Neural progenitor cell (in vitro differentiated cells): ENCODE data around the gene PDE9A. TPM values are rescaled to one million over a fixed set of nuclear protein-coding genes. Genes with fewer than 3 reads are reported as not detected.
A peak's percentile ranks its signal among the peaks of the same experiment; 100 is the strongest.

Experiments
- DNase-seq: peaks from one replicate; pipeline ENCODE4 v3.0.0-alpha.2; 2016; ENCODE audit warnings: low spot score
- H2AFZ ChIP-seq: fragments of 200-600 bp; sonication (generic); replicated peaks from 2 replicates; pipeline ENCODE4 v1.6.1; 2016; ENCODE audit warnings: antibody characterized with exemption
- H3F3A ChIP-seq: fragments of 200-600 bp; sonication (generic); 2 replicates; pipeline ENCODE4 v1.6.1; 2016; ENCODE audit warnings: antibody characterized with exemption, low read depth
- H3K27ac ChIP-seq: fragments of 200-600 bp; sonication (generic); 2 replicates; pipeline ENCODE4 v1.5.1; 2016; ENCODE audit warnings: mild to moderate bottlenecking
- H3K27me3 ChIP-seq: fragments of 200-600 bp; sonication (generic); 2 replicates; pipeline ENCODE4 v1.6.1; 2016; ENCODE audit warnings: mild to moderate bottlenecking, moderate library complexity
- H3K36me3 ChIP-seq: fragments of 200-600 bp; sonication (generic); 2 replicates; pipeline ENCODE4 v1.5.1; 2016
- H3K4me1 ChIP-seq: fragments of 200-600 bp; sonication (generic); 2 replicates; pipeline ENCODE4 v1.6.1; 2016; ENCODE audit warnings: mixed run types
- H3K4me2 ChIP-seq: fragments of 200-600 bp; sonication (generic); 2 replicates; pipeline ENCODE4 v1.6.1; 2016
- H3K4me3 ChIP-seq: fragments of 200-600 bp; sonication (generic); 2 replicates; pipeline ENCODE4 v1.5.1; 2016
- H3K79me2 ChIP-seq: fragments of 200-600 bp; sonication (generic); 2 replicates; pipeline ENCODE4 v1.6.1; 2016; ENCODE audit warnings: low read depth
- H3K9ac ChIP-seq: fragments of 200-600 bp; sonication (generic); 2 replicates; pipeline ENCODE4 v1.6.1; 2016
- H3K9me3 ChIP-seq: fragments of 200-600 bp; sonication (generic); 2 replicates; pipeline ENCODE4 v1.5.1; 2016; ENCODE audit warnings: low read depth
- H4K20me1 ChIP-seq: fragments of 200-600 bp; sonication (generic); 2 replicates; pipeline ENCODE4 v1.6.1; 2016; ENCODE audit warnings: low read depth
- H3K27ac Mint-ChIP-seq: 3 replicates; pipeline ENCODE4 v1.8.0; 2021; ENCODE audit warnings: mixed read lengths
- H3K27me3 Mint-ChIP-seq: 2 replicates; pipeline ENCODE4 v1.8.0; 2022; ENCODE audit warnings: low read depth, mild to moderate bottlenecking, inconsistent platforms, moderate library complexity, mixed read lengths; ENCODE audit not compliant: insufficient read depth
- H3K36me3 Mint-ChIP-seq: 3 replicates; pipeline ENCODE4 v1.8.0; 2021; ENCODE audit warnings: mixed read lengths
- H3K4me1 Mint-ChIP-seq: 3 replicates; pipeline ENCODE4 v1.8.0; 2021; ENCODE audit warnings: mixed read lengths
- H3K4me3 Mint-ChIP-seq: 3 replicates; pipeline ENCODE4 v1.8.0; 2021; ENCODE audit warnings: mild to moderate bottlenecking, moderate library complexity, mixed read lengths
- H3K9me3 Mint-ChIP-seq: 3 replicates; pipeline ENCODE4 v1.8.0; 2020; ENCODE audit warnings: mixed read lengths
- EZH2 ChIP-seq: fragments of 200-600 bp; sonication (generic); IDR thresholded peaks from 2 replicates; pipeline ENCODE4 v1.6.1; 2017; ENCODE audit warnings: antibody characterized with exemption, mild to moderate bottlenecking, moderate library complexity
- EZH2phosphoT487 ChIP-seq: fragments of 200-600 bp; sonication (generic); IDR thresholded peaks from 2 replicates; pipeline ENCODE4 v1.6.1; 2017; ENCODE audit warnings: antibody characterized with exemption
- total RNA-seq: library from RNA; depleted of rRNA; stranded (reverse); fragments of >200 nt; gene quantifications from 2 replicates; pipeline ENCODE4 v1.2.3, GENCODE V29; 2015; ENCODE audit warnings: low replicate concordance
- TF ChIP-seq, protein P1 (sequence below): fragments of 200-600 bp; sonication (generic); IDR thresholded peaks from 2 replicates; pipeline ENCODE4 v1.5.1; 2017; ENCODE audit warnings: antibody characterized with exemption, mild to moderate bottlenecking

Gene PDE9A
- total RNA-seq, 1 donor from 2014 or later = 41.0 TPM

- Mint-ChIP-seq H3K9me3 (peaks cover 31% of the 10 kb centered on the region), H3K27me3 (peaks cover 6% of the 10 kb centered on the region), H3K36me3 (peaks cover 5% of the 10 kb centered on the region), H3K4me1 (peaks cover 2% of the 10 kb centered on the region), H3K27ac (no peak overlapping the region), H3K4me3 (no peak overlapping the region)
- Histone ChIP-seq H3K4me2 (no peak overlapping the region), H4K20me1 (no peaks in the 10 kb centered on the region), H3K27ac (no peak overlapping the region), H3K9ac (no peak overlapping the region), H3K9me3 (peaks cover 9% of the 10 kb centered on the region), H3K36me3 (peaks cover 7% of the 10 kb centered on the region), H3K4me3 (no peak overlapping the region), H3K27me3 (no peaks in the 10 kb centered on the region), H3F3A (peaks cover 4% of the 10 kb centered on the region), H3K79me2 (no peaks in the 10 kb centered on the region), H3K4me1 (peaks cover 3% of the 10 kb centered on the region), H2AFZ (no peak overlapping the region)
- peak; percentile 45 for DNase-seq
- TF ChIP-seq EZH2 (no peak), EZH2phosphoT487 (no peak)
- TF ChIP-seq, protein P1, sequence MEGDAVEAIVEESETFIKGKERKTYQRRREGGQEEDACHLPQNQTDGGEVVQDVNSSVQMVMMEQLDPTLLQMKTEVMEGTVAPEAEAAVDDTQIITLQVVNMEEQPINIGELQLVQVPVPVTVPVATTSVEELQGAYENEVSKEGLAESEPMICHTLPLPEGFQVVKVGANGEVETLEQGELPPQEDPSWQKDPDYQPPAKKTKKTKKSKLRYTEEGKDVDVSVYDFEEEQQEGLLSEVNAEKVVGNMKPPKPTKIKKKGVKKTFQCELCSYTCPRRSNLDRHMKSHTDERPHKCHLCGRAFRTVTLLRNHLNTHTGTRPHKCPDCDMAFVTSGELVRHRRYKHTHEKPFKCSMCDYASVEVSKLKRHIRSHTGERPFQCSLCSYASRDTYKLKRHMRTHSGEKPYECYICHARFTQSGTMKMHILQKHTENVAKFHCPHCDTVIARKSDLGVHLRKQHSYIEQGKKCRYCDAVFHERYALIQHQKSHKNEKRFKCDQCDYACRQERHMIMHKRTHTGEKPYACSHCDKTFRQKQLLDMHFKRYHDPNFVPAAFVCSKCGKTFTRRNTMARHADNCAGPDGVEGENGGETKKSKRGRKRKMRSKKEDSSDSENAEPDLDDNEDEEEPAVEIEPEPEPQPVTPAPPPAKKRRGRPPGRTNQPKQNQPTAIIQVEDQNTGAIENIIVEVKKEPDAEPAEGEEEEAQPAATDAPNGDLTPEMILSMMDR = no peak
Observed at GRCh38 chr21:42815217-42815616, 161.8 kb downstream of the PDE9A start.

GRCh38 chr21:42818328-42818749 is 164.9 kb downstream of the PDE9A start:
- Histone ChIP-seq H3K9me3 (peaks cover 9% of the 10 kb centered on the region), H4K20me1 (no peaks in the 10 kb centered on the region), H3K9ac (no peak overlapping the region), H3K27ac (no peak overlapping the region), H3K36me3 (peaks cover 7% of the 10 kb centered on the region), H3K4me2 (no peak overlapping the region), H3F3A (no peaks in the 10 kb centered on the region), H3K4me3 (no peak overlapping the region), H2AFZ (no peak overlapping the region), H3K79me2 (no peaks in the 10 kb centered on the region), H3K27me3 (peaks cover 4% of the 10 kb centered on the region), H3K4me1 (no peaks in the 10 kb centered on the region)
- Mint-ChIP-seq H3K27ac (no peak overlapping the region), H3K27me3 (peaks cover 6% of the 10 kb centered on the region), H3K4me1 (no peaks in the 10 kb centered on the region), H3K4me3 (no peak overlapping the region), H3K36me3 (peaks cover 5% of the 10 kb centered on the region), H3K9me3 (peaks cover 28% of the 10 kb centered on the region)
- DNase-seq = peak; percentile 41
- no peak for TF ChIP-seq EZH2phosphoT487
- TF ChIP-seq, protein P1 = peak; percentile 70

- no peak overlapping the region for H3K27ac Mint-ChIP-seq
- TF ChIP-seq EZH2 = no peak
- TF ChIP-seq EZH2phosphoT487 = no peak
- TF ChIP-seq, protein P1 = no peak
- DNase-seq = no peak
- Histone ChIP-seq H3K9me3 (peaks cover under 1% of the 10 kb centered on the region), H3K27ac (no peak overlapping the region), H3K4me1 (no peaks in the 10 kb centered on the region), H3F3A (no peaks in the 10 kb centered on the region), H3K4me3 (no peak overlapping the region), H3K4me2 (no peak overlapping the region), H3K36me3 (no peaks in the 10 kb centered on the region), H3K27me3 (peaks cover 8% of the 10 kb centered on the region), H3K79me2 (no peaks in the 10 kb centered on the region), H4K20me1 (no peaks in the 10 kb centered on the region), H2AFZ (no peak overlapping the region), H3K9ac (no peak overlapping the region)
- peaks cover 19% of the 10 kb centered on the region for H3K9me3 Mint-ChIP-seq
- H3K4me3 Mint-ChIP-seq = no peak overlapping the region
- peaks cover 3% of the 10 kb centered on the region for H3K36me3 Mint-ChIP-seq
- peaks cover 6% of the 10 kb centered on the region for H3K27me3 Mint-ChIP-seq
- no peaks in the 10 kb centered on the region for H3K4me1 Mint-ChIP-seq
Observed at GRCh38 chr21:42819861-42820615, 166.6 kb downstream of the PDE9A start.
